A549 treated with AZD9567 at 1 μM for 4 hours (cell line): Measurements from ENCODE around the gene TLX3. TPM values are rescaled to one million over a fixed set of nuclear protein-coding genes. Genes with fewer than 3 reads are reported as not detected.

ENCODE experiments used
- total RNA-seq: library from RNA; stranded (reverse); fragments of 200-300 nt; extraction: Qiagen RNA extraction; gene quantifications from 5 replicates; pipeline ENCODE4 v1.2.3, GENCODE V29; 2022; ENCODE audit not compliant: insufficient read depth

TLX3 gene
- total RNA-seq = not detected in 5 replicates

DNA sequence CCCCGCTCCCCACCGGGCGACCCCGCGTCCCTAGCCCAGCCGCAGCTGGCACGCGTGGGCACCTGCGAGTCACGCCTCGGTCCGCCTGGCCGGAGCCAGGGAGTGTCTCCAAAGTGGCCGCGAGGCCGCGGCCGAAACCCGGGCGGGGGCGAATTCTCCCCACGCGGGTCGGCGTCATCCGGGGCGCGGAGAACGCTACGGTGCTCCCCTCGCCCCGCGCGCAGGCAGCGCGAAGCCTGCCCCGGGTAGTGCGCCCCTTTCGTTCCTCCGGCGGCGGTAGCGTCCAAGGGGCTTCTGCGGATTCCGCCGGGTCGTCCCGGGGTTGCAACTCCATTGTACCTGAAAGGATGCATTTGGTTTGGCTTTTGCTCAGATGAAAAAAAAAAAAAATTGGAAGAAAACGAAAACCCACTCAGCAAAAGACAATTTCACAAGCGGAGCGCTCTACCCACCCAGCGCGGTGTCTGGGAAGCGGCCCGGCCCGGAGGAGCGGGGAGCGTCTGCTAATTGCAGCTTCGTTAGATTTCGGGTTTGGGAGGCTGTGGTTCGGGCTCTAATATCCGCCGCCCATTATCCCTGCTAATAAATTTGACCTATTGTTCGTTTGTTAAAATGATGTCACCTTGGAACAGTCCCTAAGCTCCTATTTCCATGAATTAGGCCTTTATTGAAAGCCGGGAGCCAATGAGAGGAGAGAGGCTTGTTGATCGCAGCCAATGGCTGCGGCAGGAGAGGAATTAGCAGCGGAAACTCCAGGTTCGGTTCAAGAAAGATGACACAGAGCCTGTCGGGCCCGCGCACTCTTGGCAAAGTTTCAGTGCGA, at the start of gene TLX3:
Gene TLX3, plus strand, starts transcription at position 796 of the 823 bp plus-strand sequence. CDS start 118 bp downstream, outside the sequence.

Other genes starting within 250 kb of the TLX3 start
- 3,469 to 3,745 TPM (median 3,537 TPM) in 5 replicates for gene NPM1, start 78.6 kb downstream of the TLX3 start, total RNA-seq
- 1.3 to 3.4 TPM (median 1.4 TPM) in 5 replicates for gene FGF18, start 110.4 kb downstream of the TLX3 start, total RNA-seq